GM21786 (cell line): ENCODE measurements around the gene EXTL1.
A peak's percentile ranks its signal among the peaks of the same experiment; 100 is the strongest.

ENCODE experiments used
- ATAC-seq: cut with Tn5 transposase; IDR thresholded peaks from one replicate; pipeline ENCODE4 v1.9.1; 2021; ENCODE audit not compliant: unreplicated experiment

The EXTL1 gene

DNA sequence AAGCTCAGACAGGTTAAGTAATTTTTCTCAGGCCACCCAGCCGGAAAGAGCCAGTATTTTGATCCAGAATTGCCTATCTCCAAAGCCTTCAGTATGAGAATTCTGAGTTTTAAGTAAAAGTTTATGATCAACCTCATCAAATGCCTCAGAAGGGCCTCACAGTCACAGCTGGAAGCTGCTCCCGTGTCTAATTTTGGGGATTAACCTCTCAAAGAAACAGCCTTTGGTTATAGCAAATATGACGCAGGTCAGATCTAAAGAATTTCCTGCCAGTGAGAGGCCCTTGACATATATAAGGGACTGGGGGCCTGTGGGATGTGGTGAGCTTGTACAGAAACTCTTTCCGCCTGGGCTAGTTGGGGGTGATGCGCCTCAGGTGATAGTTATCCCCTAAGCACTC, 2.3 kb downstream of the EXTL1 start:
- ATAC-seq, result no peak

DNA sequence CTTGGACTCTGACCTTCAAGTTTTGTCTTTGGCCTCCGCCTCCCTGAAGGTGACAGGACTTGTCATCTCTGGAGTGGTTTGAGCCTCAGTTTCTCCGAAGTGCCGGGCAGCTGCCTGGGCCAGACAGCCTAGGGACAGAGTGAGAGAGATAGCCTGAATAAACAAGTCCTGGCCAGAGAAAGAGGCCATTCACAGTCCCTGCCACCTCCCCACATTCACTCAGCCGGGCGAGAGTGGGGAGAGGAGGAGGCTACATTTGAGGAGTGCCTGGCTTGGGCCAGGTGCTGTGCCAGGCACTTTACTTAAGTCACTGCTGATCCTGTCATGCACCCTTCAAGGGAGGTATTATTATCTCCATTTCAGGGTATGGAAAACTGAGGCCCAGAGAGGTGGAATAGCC, 3.5 kb downstream of the EXTL1 start:
- no peak for ATAC-seq

DNA sequence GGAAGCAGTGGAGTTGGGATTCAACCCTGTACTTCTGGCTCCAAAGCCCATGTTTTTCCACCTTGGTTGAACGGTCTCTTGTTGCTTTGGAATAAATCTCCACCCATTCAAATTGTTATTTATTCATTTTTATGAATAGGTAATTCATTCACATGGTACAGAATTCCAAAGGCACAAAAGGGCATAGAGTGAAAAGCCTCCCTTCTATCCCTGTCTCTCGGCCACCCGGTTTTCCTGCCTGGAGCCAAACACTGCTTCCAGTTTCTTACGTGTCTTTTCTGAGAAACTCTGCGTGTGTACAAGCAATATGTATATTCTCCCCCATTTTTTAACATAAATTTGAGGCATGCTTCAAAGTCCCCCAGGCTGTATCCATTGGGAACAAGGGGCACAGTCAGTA, 3.9 kb downstream of the EXTL1 start:
- no peak for ATAC-seq

DNA sequence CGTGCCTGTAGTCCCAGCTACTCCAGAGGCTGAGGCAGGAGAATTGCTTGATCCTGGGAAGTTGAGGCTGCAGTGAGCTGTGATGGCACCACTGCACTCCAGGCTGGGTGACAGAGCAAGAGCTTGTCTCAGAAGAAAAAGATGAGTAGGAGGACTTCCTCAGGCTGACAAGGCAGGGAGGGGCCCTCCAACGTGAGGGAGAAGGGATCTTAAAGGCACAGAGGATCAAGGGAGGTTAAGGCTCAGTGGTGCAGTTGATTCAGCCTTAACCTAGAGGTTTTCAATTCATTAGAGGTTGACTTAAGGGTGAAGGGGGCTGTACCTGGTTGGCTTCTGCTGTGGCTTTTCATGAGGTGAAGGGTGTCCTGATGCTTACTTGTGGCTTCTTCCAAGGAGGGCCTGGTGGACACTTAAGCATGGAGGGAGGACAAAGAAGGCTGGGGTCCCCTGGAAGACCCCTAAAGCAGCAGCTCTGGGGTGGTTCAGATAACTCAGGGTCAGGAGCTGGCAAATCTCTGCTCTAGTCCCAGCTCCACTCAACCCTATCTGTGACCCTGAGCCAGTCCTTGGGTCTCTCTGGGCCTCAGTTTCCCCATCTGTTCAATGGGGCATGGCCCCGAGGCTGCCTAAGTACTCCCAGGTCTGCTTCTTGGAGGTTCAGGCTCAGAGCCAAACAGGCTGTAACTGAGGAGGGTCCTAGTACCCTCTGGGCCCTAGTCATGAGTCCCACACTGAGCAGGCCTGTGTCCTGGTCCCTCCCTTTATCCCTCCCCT, 6.3 kb downstream of the EXTL1 start:
- ATAC-seq, result no peak

DNA sequence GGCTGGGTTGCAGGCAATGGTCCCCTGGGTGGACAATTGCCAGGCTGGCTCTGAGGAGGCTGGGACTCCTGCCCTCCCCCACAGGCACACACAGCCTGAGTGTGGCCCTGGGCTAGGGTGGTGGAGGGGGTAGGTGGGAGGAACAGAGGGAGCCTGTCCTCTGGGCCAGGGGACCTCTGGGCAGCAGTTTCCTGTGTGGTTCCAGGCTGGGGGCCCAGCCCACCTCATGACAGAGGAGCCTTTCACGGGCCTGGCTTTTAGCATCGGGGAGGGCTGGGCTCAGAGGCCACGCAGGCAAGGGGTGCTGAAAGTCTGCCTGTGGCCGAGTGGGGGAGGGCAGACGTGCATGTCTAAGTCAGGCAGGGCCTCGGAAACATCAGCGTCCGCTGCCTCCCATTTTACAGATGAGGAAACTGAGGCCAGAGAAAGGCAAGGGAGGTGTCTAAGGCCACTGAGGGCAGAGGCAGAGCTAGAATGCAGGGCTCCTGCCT, 7.0 kb downstream of the EXTL1 start:
- ATAC-seq, result no peak

DNA sequence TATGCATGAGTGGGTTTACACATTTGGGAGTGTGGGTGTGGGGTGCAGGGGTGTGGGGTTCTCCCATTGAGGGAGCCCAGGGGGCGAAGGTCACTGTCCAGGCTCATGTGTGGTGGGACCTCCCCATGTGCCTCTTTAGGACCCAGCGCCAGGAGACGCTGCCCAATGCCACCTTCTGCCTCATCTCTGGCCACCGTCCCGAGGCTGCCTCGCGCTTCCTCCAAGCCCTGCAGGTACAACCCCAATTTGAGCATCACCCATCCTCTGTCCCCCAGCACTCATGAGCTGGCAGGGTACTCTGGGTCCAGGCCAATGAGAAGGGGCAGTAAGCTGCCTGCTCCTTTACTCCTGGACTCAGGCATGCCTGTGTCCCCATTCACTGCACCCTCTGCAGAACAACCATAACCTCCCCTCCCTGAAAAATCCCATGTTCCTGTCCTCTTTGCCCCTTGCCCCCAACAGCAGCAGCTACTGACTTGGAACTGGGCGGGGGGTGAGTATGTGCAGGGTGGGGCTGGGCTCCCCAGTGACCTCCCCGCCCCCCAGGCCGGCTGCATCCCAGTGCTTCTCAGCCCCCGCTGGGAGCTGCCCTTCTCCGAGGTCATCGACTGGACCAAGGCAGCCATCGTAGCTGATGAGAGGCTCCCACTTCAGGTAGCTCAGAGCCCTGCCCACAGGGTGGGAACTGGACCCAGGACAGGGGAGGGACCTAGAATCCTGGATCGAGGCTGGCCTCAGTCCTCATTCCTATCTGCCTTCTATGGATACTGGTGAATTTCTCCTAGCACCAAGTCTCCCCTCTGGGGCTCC, 7.7 kb downstream of the EXTL1 start:
- no peak for ATAC-seq

DNA sequence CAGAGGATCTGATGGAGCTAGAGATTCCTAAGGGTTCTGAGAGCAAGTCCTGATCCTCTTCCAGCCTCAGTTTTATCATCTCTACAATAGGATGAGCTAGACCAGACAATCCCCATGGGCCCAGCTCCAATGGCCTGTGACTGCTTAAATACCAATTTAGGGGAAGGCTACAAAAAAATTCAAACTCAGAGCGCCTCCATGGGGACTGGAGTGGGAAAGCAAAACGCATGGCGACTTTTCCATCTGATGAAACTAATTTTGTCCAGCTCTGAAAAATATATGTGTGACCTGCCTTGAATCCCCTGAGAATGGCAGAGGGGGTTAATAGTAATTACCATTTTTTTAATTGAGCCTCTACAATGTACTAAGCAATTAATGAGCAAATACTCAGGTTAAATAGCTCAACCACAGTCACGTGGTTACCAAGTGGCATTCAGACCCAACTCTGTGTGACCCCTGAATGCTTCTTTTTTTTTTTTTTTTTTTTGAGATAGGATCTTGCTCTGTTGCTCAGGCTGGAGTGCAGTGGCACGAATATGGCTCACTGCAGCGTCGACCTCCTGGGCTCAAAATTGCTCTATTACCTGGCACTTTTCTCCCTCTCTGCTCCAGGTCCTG, 8.4 kb downstream of the EXTL1 start:
- no peak for ATAC-seq

DNA sequence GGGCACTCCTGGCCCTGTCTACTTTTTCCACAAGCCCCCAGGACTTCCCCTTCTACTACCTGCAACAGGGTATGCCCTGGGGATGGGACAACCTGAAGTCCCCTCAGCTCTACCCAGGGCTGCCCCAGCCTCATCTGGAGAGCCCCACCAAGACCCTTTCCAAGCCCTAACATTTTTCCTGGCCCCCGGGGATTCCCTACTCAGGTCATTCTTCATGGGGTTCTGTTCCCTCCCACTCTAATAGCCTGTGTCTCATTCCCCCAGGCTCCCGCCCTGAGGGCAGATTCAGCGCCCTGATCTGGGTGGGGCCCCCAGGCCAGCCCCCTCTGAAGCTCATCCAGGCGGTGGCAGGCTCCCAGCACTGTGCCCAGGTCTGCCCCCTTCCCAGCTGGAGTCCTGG, 9.6 kb downstream of the EXTL1 start:
- ATAC-seq, result no peak

DNA sequence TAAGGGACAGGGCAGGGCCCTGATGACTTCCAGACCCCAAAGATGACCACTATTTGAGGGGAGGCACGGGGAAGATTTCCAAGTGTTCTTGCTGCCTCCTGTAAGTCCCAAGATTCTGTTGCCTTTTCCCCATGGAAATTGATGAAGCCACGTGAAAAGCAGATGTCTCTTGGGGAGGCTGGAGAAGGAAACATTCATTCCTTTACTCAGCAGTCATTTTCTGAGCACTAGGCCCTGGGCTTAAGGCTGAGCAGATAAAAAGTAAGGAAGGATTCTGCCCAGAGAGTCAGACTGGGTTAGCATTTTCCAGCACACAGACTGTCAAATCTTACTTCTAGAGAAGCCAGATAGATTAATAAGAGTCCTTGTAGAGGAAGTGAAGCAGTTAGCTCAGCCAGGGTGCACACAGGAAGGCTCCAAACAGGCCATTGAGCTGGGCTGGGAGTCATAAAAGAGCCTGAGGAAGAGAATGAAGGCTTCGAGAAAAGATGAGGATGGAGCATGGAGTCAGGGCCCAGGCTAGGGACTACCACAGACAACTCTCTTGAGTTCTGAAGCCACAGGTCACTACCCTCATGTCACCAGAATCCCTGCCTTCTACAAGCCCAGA, 10.1 kb downstream of the EXTL1 start:
- ATAC-seq, result no peak

DNA sequence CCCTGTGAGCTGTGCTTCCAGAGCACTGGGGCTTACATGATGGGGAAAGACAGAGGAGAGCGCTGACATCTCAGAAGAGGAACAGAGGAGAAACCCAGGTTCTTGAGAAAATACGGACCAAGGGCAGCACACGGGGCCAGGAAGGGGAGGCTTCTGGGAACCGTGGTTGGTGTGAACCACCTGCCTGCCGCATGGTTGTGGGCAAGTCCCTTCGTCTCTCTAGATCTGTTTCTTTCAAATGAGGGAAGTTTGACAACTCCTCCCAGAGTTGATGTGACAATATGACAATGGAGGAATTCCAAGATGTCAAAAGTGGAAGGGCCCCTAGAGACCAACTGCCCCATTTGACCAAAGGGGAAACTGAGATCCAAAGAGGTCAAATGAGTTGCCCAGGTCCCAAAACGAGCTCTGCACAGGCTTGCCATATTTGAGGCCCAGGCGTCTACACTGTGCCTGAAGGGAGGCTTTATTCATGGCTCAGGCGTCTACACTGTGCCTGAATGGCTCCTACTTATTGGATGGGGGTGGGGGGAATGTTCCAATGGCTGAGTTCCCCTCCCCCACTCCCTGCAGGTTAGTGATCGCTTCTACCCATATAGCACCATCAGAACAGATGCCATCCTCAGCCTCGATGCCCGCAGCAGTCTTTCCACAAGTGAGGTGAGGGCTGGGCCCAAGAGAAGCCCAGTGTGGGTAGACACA, 11.2 kb downstream of the EXTL1 start:
- ATAC-seq, result no peak

DNA sequence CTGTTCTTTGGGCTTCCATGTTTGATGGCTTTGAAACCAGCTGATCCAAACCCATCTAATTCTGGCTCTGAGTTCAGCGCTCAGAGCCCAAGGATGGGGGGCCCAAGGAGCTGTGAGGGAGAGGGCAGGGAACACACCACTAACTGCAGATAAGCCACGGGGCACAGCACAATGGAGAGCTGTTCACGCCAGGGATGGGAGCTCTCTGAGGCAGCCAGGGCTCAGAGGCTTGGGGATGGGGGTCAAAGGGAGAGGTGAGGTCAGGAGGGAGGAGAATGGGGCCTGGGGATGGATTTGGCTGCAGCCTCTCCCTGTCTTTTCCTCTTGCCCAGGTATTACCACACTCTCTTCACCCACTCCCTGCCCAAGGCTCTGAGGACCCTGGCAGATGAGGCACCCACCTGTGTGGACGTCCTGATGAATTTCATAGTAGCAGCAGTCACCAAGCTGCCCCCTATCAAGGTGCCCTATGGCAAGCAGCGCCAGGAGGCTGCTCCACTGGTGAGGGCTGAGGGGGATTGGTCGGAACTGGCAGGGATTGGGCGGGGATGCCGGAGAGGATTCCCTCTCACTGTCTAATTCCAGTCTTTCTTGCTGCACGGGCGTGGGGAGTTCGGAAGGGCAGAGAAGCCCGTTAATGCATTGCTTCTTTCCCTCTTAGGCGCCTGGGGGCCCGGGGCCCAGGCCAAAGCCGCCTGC, 13.1 kb downstream of the EXTL1 start:
- ATAC-seq, result no peak

DNA sequence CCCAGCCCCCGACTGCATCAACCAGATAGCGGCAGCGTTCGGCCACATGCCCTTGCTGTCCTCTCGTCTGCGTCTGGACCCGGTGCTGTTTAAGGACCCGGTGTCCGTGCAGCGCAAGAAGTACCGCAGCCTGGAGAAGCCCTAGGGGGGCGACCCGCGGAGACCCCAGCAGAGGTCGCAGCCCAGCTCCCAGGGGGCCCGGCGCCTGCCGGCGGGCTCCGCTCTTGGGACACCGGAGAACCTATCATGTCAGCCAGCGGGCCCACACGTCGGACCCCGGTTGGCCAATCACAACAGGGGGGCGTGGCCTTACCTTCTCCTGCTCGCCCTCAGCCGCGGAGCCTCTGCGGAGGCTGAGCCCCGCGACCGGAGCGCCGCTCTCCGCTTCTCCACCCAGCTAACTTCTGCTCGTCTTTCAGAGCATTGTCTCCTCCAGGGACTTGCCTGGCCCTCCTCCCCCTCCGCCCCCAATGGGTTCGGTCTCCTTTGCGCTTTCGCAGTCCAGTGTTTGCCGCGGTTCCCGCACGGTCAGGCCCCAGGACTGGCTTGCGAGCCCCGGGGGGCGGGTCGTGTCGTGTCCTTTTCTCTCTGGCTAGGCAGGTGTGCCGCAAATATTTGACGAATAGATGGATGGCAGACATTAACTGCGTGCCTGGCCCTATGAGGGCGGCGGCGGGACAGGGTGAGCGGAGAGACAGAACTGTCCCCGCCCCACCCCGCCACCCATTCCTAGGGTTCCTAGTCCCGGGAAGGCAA, 13.8 kb downstream of the EXTL1 start:
- ATAC-seq, result peak; percentile 90

DNA sequence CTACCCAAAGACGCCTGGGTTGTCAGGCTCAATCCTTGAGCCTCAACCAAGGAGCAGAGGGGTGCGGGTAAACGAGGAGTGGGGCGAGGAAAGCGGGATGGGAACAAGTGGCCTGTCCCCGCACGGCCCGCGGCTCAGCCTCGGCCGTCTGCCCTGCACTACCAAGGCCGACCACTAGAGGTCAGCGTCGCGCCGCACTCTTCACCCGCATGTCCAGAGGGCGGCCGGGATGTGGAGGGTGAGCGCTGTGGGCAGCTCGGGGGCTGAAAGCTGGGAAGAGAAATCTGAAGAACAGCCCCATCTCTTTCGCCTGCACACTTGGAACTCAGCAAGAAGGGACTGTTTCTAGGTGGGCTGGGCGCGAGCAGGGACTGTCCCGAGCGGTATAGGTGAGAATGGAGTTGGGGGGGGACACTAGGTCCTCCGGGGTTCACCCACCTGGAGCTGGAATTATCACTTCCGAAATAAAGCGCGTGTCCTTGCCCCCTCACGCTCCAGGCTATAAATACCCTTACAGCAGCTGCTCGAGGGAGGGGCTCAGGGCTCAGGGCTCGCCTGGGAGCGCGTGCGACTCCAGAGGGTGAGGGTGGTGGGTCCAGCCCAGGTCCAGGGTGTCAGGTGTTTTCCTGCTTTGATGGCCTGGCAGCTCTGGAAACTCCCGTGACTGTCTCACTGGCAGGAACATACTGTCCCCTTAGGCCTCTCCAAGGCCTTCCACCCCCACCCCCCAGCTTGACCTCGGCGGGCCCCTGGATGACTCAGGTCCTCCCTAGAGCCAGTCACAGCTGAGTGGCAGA, 14.6 kb downstream of the EXTL1 start:
- peak; percentile 60 for ATAC-seq

DNA sequence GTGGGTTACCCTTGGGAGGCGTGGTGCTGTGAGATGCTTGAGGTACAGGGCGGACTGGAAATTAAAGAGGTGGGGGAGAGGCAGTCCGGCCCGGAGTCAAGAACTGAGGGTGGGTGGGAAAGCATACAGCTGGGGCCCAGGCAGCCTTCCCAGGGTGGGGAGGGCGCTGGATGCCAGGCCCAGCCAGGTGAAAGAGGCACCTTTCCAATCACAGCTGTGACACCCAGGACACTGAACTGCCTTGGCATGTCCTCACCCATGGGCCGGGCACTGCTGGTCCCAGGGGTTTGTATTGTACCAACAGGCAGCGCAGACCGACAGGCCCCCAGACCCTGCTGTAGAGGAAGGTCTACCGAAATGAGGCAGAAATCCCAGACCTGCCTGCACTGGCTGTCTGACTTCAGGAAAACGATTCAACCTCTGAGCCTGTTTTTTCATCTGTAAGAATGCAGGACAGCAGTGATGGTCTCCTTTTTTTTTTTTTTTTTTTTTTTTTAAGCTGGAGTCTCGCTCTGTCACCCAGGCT, 15.2 kb downstream of the EXTL1 start:
- no peak for ATAC-seq

DNA sequence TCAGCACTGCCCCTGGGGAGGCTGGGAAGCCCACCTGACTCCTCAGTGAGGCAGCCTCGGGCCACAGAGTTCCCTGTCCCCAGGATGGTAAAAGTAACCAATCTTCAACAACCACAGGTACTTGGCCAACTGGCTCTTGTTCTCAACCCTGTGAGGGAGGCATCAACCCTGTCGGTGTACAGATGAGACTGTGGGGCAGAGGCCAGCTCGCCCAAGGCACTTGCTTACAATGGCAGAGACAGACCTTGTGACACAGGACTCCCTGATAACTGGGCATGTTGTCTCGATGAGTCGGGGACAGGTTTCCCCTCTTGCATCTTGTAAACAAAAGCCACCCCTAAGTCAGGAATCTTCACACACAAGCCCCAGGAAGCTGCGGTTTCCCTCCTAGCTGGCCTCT, 16.3 kb downstream of the EXTL1 start:
- ATAC-seq, result no peak

DNA sequence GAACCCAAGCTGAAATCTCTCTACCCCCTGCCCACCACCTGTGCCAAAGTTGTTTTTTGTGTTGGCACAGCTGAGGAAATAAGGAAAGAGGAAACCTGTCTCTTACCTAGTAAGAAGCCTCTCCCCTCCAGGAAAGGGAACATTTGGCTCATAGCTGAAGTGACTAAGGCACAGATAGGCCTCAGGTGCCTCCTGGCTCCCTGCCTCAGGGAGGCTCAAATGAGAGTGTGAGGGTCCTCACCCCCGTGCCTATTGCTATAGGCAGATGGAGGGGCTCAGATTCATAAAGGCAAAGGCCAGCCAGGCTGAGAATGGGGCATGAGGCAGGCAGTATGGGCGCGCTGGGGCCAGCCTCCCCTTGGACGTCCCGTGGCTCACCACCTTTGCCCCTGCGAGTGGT, 16.9 kb downstream of the EXTL1 start:
- no peak for ATAC-seq

DNA sequence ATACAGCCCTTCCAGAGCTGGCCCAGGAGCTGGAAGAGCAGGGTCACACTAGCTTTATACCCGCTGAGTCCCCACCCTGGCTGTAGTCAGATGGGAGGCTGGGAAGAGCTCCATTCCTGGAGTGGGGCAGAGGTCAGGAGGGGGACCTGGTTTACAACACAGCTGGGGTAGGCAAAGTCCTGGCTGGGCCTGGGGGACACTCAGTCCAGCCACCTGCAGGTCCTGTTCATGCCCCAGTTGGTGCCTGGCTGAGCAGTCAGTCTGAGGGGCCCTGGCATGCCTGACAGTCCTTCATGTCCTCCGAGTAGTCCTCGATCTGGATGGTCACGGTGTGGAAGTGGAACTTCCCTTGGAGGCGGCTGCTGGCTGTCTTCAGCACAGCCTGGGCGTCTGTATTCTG, 17.3 kb downstream of the EXTL1 start:
- ATAC-seq, result no peak

DNA sequence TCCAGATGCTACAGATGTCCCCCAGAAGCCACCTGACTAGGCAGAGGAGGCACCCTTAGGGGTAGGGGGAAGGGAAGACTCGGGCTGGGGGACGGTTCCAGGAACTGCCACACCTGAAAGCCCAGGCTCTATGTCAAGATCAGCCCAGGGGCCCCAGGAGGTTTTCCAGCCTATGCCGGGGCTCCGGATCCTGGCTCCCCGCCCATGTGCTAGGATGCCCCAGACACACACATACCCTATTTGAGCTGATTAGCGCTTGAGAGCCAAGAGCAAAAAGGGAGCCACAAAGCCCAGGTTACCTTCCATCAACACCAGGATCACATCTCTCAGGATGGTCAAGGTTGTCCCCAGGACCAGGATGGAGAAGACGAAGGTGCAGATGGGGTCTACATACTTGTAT, 19.8 kb downstream of the EXTL1 start:
- ATAC-seq, result no peak

DNA sequence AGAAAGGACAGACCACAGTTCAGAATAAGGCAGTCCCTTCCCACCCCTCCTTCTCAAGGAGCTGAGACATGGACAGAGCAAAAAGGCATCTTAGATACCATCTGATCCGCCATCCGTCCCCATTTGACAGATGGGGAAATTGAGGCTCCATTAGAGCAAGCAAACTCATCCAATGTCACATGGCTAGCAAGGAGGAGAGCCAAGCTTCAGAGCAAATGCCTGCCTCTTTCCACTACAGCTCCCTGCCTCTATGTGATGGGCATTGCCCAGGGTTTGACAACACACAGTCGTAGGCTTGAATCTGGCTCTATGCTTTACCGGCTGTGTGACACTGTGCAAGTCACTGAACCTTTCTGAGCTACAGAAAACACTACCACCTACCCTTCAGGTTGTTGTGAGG, 20.4 kb downstream of the EXTL1 start:
- ATAC-seq, result no peak
